Mesenchymal stem cell (in vitro differentiated cells and primary cell): ENCODE measurements around the gene FBXO44.

Experiments used
- DNase-seq: peaks from one replicate; pipeline ENCODE4 v3.0.0-alpha.2; 2013
- H2AFZ ChIP-seq: one replicate; pipeline ENCODE4 v1.6.1; 2013; ENCODE audit warnings: low read depth, mild to moderate bottlenecking, control low read depth, inconsistent platforms, low read length, moderate library complexity
- H2AK5ac ChIP-seq: 2 replicates; pipeline ENCODE4 v1.6.1; 2013; ENCODE audit warnings: low read length, moderate library complexity, mild to moderate bottlenecking, inconsistent platforms; ENCODE audit not compliant: severe bottlenecking
- H2BK120ac ChIP-seq: one replicate; pipeline ENCODE4 v1.6.1; 2013; ENCODE audit warnings: low read depth, mild to moderate bottlenecking, inconsistent platforms, low read length, moderate library complexity
- H2BK12ac ChIP-seq, 2 experiments: one replicate each; pipeline ENCODE4 v1.6.1; 2013; ENCODE audit warnings: inconsistent platforms in 2 of 2, low read length in 2 of 2, mild to moderate bottlenecking in 2 of 2, moderate library complexity in 2 of 2, control low read depth in 1 of 2
- H2BK15ac ChIP-seq: one replicate; pipeline ENCODE4 v1.6.1; 2013; ENCODE audit warnings: mild to moderate bottlenecking, low read depth, inconsistent platforms; ENCODE audit not compliant: poor library complexity, severe bottlenecking
- H2BK5ac ChIP-seq: 2 replicates; pipeline ENCODE4 v1.6.1; 2013; ENCODE audit warnings: low read depth, mild to moderate bottlenecking, low read length, control low read depth, inconsistent platforms; ENCODE audit not compliant: poor library complexity, severe bottlenecking
- H3K14ac ChIP-seq, 2 experiments: one replicate each; pipeline ENCODE4 v1.6.1; 2013; ENCODE audit warnings: inconsistent platforms in 2 of 2, low read length in 2 of 2, control low read depth in 1 of 2, mild to moderate bottlenecking in 1 of 2, moderate library complexity in 1 of 2
- H3K18ac ChIP-seq, 2 experiments: one replicate each; pipeline ENCODE4 v1.6.1; 2013; ENCODE audit warnings: inconsistent platforms in 2 of 2, low read length in 2 of 2, control low read depth in 1 of 2, low read depth in 1 of 2, mild to moderate bottlenecking in 1 of 2
- H3K23ac ChIP-seq, 2 experiments: one replicate each; pipeline ENCODE4 v1.6.1; 2013; ENCODE audit warnings: inconsistent platforms in 2 of 2, low read length in 2 of 2, mild to moderate bottlenecking in 2 of 2, moderate library complexity in 2 of 2, control low read depth in 1 of 2
- H3K27ac ChIP-seq: 2 replicates; pipeline ENCODE4 v1.5.1; 2013; ENCODE audit warnings: mild to moderate bottlenecking, moderate library complexity, low read length, control low read depth, inconsistent platforms; ENCODE audit not compliant: poor library complexity, severe bottlenecking
- H3K27me3 ChIP-seq, 2 experiments: 2 replicates each; pipeline versions ENCODE4 v1.6.1 to v1.7.0; 2013; ENCODE audit warnings: low read length in 2 of 2, mild to moderate bottlenecking in 2 of 2, moderate library complexity in 2 of 2, control low read depth in 1 of 2, inconsistent platforms in 1 of 2; ENCODE audit not compliant: control insufficient read depth in 1 of 2, insufficient read depth in 1 of 2
- H3K36me3 ChIP-seq, 2 experiments: 2 replicates each; pipeline versions ENCODE4 v1.6.1 to v1.7.0; 2013; ENCODE audit warnings: low read length in 2 of 2, control low read depth in 1 of 2, inconsistent platforms in 1 of 2, low read depth in 1 of 2, mild to moderate bottlenecking in 1 of 2; ENCODE audit not compliant: insufficient read depth in 2 of 2, control insufficient read depth in 1 of 2
- H3K4ac ChIP-seq, 2 experiments: one replicate each; pipeline ENCODE4 v1.6.1; 2013; ENCODE audit warnings: inconsistent platforms in 2 of 2, low read length in 2 of 2, mild to moderate bottlenecking in 2 of 2, moderate library complexity in 2 of 2, control low read depth in 1 of 2, low read depth in 1 of 2
- H3K4me1 ChIP-seq: 2 replicates; pipeline ENCODE4 v1.6.1; 2013; ENCODE audit warnings: low read depth, low read length, control low read depth; ENCODE audit not compliant: control insufficient read depth, insufficient read depth
- H3K4me2 ChIP-seq: 2 replicates; pipeline ENCODE4 v1.6.1; 2013; ENCODE audit warnings: low read length, mild to moderate bottlenecking, inconsistent platforms; ENCODE audit not compliant: poor library complexity, severe bottlenecking
- H3K4me3 ChIP-seq, 2 experiments: 2 replicates each; pipeline versions ENCODE4 v1.5.1 to v1.7.0; 2013; ENCODE audit warnings: low read length in 2 of 2, mild to moderate bottlenecking in 2 of 2, control low read depth in 1 of 2, low read depth in 1 of 2; ENCODE audit not compliant: insufficient read depth in 1 of 2
- H3K79me1 ChIP-seq: replicated peaks from 2 replicates; pipeline ENCODE4 v1.6.1; 2013; ENCODE audit warnings: mild to moderate bottlenecking, control low read depth, low read length, inconsistent platforms; ENCODE audit not compliant: poor library complexity, severe bottlenecking
- H3K9ac ChIP-seq: 2 replicates; pipeline ENCODE4 v1.7.0; 2013; ENCODE audit warnings: mild to moderate bottlenecking, low read length, moderate library complexity
- H3K9me3 ChIP-seq: 2 replicates; pipeline ENCODE4 v1.7.0; 2013; ENCODE audit warnings: mild to moderate bottlenecking, low read length; ENCODE audit not compliant: control insufficient read depth
- H4K8ac ChIP-seq: one replicate; pipeline ENCODE4 v1.6.1; 2013; ENCODE audit warnings: inconsistent platforms, mild to moderate bottlenecking, low read length, moderate library complexity
- H4K91ac ChIP-seq: one replicate; pipeline ENCODE4 v1.6.1; 2013; ENCODE audit warnings: mild to moderate bottlenecking, low read length, inconsistent platforms
- WGBS: methylation state at CpG from one replicate; pipeline ENCODE4 v1.1.7; 2013; ENCODE audit warnings: mixed read lengths; 5-methylcytosine and 5-hydroxymethylcytosine counted together

FBXO44 gene

GRCh38 chr1:11701981-11702803, 47.5 kb downstream of the FBXO44 start:
- Histone ChIP-seq H3K36me3 (no peaks in the 10 kb centered on the region), H3K27me3 (peaks cover 57 to 89% of the 10 kb centered on the region in 2 experiments), H3K9me3 (no peaks in the 10 kb centered on the region), H4K8ac (no peak overlapping the region), H2BK12ac (no peak overlapping the region), H2BK120ac (no peak overlapping the region), H3K4me2 (no peak overlapping the region), H3K4ac (no peak overlapping the region), H3K18ac (no peak overlapping the region), H3K4me1 (no peaks in the 10 kb centered on the region), H3K14ac (peak overlapping the region in 1 of 2 experiments; percentile 59), H3K23ac (no peak overlapping the region), H3K79me1 (no peaks in the 10 kb centered on the region), H3K4me3 (no peak overlapping the region), H3K27ac (no peak overlapping the region), H2BK15ac (no peak overlapping the region), H3K9ac (no peak overlapping the region), H4K91ac (no peak overlapping the region), H2AFZ (no peak overlapping the region), H2AK5ac (no peak overlapping the region), H2BK5ac (no peak overlapping the region)
- no peak for DNase-seq
- 84% methylated on average over 15 of the region's 15 CpGs for WGBS

GRCh38 chr1:11703357-11704193, 48.9 kb downstream of the FBXO44 start:
- Histone ChIP-seq H3K27ac (no peak overlapping the region), H3K9me3 (no peaks in the 10 kb centered on the region), H3K23ac (no peak overlapping the region), H3K79me1 (no peaks in the 10 kb centered on the region), H2AK5ac (no peak overlapping the region), H2BK12ac (no peak overlapping the region), H3K18ac (no peak overlapping the region), H2AFZ (no peak overlapping the region), H3K4me2 (no peak overlapping the region), H4K8ac (no peak overlapping the region), H3K4me3 (no peak overlapping the region), H3K27me3 (peaks cover 51 to 89% of the 10 kb centered on the region in 2 experiments), H3K4ac (no peak overlapping the region), H4K91ac (no peak overlapping the region), H2BK15ac (no peak overlapping the region), H3K36me3 (no peaks in the 10 kb centered on the region), H3K9ac (no peak overlapping the region), H3K14ac (peak overlapping the region in 1 of 2 experiments; percentile 21), H3K4me1 (no peaks in the 10 kb centered on the region), H2BK120ac (no peak overlapping the region), H2BK5ac (no peak overlapping the region)
- DNase-seq: no peak
- WGBS: 78% methylated on average over 8 of the region's 8 CpGs

- Histone ChIP-seq H2BK15ac (no peak overlapping the region), H3K9ac (no peak overlapping the region), H2BK5ac (no peak overlapping the region), H3K4me2 (no peak overlapping the region), H2BK120ac (no peak overlapping the region), H3K18ac (no peak overlapping the region), H3K4me3 (no peak overlapping the region), H3K9me3 (no peaks in the 10 kb centered on the region), H3K14ac (no peak overlapping the region), H3K27ac (no peak overlapping the region), H2BK12ac (no peak overlapping the region), H4K91ac (no peak overlapping the region), H3K4ac (no peak overlapping the region), H4K8ac (no peak overlapping the region), H3K36me3 (no peaks in the 10 kb centered on the region), H3K79me1 (no peaks in the 10 kb centered on the region), H3K4me1 (no peaks in the 10 kb centered on the region), H3K23ac (no peak overlapping the region), H3K27me3 (peaks cover 46 to 89% of the 10 kb centered on the region in 2 experiments), H2AFZ (no peak overlapping the region), H2AK5ac (no peak overlapping the region)
- DNase-seq: no peak
- 67% methylated on average over 11 of the region's 11 CpGs for WGBS
Observed at GRCh38 chr1:11704194-11704529, 49.5 kb downstream of the FBXO44 start.
